GM12892 (cell line): ENCODE data around the gene DENND2A.

Source experiments
- POLR2A ChIP-seq: IDR thresholded peaks from 2 replicates; pipeline ENCODE4 v1.6.1; 2011; ENCODE audit warnings: low read depth, low read length, control low read depth
- POLR2AphosphoS5 ChIP-seq: IDR thresholded peaks from 2 replicates; pipeline ENCODE4 v1.6.1; 2011; ENCODE audit warnings: low read depth, low read length, control low read depth
- TAF1 ChIP-seq: IDR thresholded peaks from 2 replicates; pipeline ENCODE4 v1.6.1; 2011; ENCODE audit warnings: low read depth, mild to moderate bottlenecking, control low read depth, low read length, borderline replicate concordance

DNA sequence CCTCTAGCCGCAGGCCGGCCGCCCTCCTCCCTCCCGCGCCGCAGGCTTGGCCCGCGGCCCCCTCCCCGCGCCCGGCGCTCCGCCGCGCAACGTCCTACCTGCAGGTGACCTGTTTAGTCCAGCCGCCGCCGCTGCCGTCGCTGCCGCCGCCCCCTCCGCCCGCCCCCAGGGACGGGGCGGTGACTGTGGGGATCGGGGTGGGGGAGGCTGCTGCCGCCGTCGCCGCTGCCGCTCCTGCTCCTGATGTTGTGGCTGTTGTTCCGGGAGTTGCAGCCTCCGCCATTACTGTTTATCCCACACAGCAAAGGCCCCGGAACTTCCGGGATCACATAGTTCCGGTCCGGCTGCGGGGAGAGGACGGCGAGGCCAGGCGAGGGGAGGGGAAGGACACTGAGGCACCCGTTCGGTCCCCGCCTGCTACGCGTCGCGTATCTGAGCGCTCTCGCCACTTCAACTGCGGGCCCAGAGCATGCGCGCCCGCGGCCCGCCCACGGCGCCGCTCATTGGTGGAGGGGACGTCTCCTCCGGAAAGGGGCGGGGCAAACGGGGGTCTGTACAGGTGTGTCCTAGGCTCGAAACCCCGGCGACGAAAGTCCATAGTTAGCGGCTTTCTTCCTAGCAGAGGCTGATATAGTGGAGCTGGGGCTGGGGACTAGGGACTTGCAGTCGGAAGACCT lies 161.4 kb downstream of the DENND2A start, which contains the start of gene MKRN1:
- peak; percentile 65; the same call in 1 of the 2 replicates for TF ChIP-seq POLR2A
- peak; percentile 49; the same call in 1 of the 2 replicates for TF ChIP-seq POLR2AphosphoS5
- TF ChIP-seq TAF1: peak; percentile 59
